Glutamatergic neuron (in vitro differentiated cells): Measurements from ENCODE around the gene CLIP3. TPM values are rescaled to one million over a fixed set of nuclear protein-coding genes. Genes with fewer than 3 reads are reported as not detected.

Experiments
- DNase-seq: peaks from one replicate; pipeline ENCODE4 v3.0.0; 2022
- H3K27ac Mint-ChIP-seq: one replicate; pipeline ENCODE4 v1.8.0; 2020; ENCODE audit warnings: mild to moderate bottlenecking, mixed read lengths, inconsistent platforms; ENCODE audit not compliant: unreplicated experiment
- H3K27me3 Mint-ChIP-seq: one replicate; pipeline ENCODE4 v1.8.0; 2020; ENCODE audit warnings: mild to moderate bottlenecking, moderate library complexity, mixed read lengths, inconsistent platforms; ENCODE audit not compliant: unreplicated experiment
- H3K36me3 Mint-ChIP-seq: one replicate; pipeline ENCODE4 v1.8.0; 2020; ENCODE audit warnings: mild to moderate bottlenecking, mixed read lengths, inconsistent platforms; ENCODE audit not compliant: unreplicated experiment
- H3K4me1 Mint-ChIP-seq: one replicate; pipeline ENCODE4 v1.8.0; 2020; ENCODE audit warnings: mild to moderate bottlenecking, low read depth, mixed read lengths, inconsistent platforms; ENCODE audit not compliant: unreplicated experiment
- H3K4me3 Mint-ChIP-seq: one replicate; pipeline ENCODE4 v1.8.0; 2020; ENCODE audit warnings: mild to moderate bottlenecking, mixed read lengths, inconsistent platforms; ENCODE audit not compliant: unreplicated experiment
- H3K9me3 Mint-ChIP-seq: one replicate; pipeline ENCODE4 v1.8.0; 2020; ENCODE audit warnings: mild to moderate bottlenecking, moderate library complexity, mixed read lengths, inconsistent platforms; ENCODE audit not compliant: unreplicated experiment
- long read RNA-seq: library from polyadenylated mRNA; unstranded; transcript quantifications from one replicate; pipeline ENCODE4 v2.0.0, GENCODE V29; 2020; ENCODE audit not compliant: unreplicated experiment
- total RNA-seq: library from RNA; stranded (reverse); fragmentation: NEBNext Ultra II Directional; extraction: Animal tissue kit (Norgen Biotek cat#: 25700); gene quantifications from one replicate; pipeline ENCODE4 v1.2.1, GENCODE V29; 2021; ENCODE audit not compliant: unreplicated experiment
- TF ChIP-seq, protein P1 (sequence below): fragments of 200-600 bp; sonication (generic); IDR thresholded peaks from one replicate; pipeline ENCODE4 v1.5.0; 2021; ENCODE audit not compliant: partially characterized antibody, unreplicated experiment

CLIP3 gene, protein sequence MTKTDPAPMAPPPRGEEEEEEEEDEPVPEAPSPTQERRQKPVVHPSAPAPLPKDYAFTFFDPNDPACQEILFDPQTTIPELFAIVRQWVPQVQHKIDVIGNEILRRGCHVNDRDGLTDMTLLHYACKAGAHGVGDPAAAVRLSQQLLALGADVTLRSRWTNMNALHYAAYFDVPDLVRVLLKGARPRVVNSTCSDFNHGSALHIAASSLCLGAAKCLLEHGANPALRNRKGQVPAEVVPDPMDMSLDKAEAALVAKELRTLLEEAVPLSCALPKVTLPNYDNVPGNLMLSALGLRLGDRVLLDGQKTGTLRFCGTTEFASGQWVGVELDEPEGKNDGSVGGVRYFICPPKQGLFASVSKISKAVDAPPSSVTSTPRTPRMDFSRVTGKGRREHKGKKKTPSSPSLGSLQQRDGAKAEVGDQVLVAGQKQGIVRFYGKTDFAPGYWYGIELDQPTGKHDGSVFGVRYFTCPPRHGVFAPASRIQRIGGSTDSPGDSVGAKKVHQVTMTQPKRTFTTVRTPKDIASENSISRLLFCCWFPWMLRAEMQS
- 146 TPM for total RNA-seq
- long read RNA-seq, partial matches to known transcripts, result 1 of 42 reads
- long read RNA-seq, other reads (novel, unspliced or antisense), result 39 of 42 reads

DNA sequence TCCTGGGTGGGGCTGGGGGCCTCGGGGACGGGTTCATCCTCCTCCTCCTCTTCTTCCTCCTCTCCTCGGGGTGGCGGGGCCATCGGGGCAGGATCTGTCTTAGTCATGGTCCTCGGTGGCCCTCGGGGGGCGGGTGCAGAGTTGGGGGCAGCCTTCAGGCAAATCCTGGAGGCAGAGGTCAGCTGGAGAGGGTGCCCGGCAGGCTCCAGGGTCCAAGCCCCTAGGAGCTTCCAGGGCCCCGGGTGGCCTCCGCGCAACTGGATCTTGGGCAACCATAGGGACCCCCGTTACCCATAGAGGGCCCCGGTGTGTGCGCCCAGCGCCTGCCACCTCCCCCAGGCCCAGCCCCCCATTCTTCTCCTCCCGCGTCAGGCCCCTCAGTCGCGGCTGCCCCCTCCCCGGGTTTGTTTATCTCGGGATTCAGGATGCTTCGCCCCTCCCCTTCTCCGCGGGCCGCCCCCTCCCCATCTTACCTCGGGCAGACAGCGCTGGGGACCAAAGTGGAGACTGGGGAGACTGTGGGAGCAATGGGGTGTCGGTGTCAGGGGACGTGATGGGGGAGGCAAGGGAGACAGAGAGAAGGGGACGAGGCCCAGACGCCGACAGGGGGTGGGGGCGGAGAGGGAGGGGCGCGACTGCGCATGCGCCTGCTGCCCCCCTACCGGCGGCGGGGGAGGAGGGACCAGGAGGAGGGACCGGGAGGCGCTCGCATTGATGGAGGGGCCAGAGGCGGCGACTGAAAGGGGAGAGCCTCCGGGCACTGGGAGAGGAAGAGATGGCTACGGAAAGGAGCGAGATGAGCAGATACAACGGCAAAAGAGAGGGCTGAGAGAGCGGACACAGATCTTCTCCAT lies at the start of gene CLIP3:
CLIP3 (minus strand) TSS at position 623 of the 854 bp plus-strand sequence; CDS start at position 107, 516 bp downstream.
- peak; percentile 89 for DNase-seq
- H3K27me3 Mint-ChIP-seq, result peaks cover 13% of the 10 kb centered on the region
- peaks cover 5% of the 10 kb centered on the region for H3K9me3 Mint-ChIP-seq
- H3K4me1 Mint-ChIP-seq, result peaks cover 3% of the 10 kb centered on the region
- H3K4me3 Mint-ChIP-seq, result peak within 1 kb of the TSS; percentile 92
- H3K27ac Mint-ChIP-seq, result peak within 1 kb of the TSS; percentile 70
- TF ChIP-seq, protein P1, sequence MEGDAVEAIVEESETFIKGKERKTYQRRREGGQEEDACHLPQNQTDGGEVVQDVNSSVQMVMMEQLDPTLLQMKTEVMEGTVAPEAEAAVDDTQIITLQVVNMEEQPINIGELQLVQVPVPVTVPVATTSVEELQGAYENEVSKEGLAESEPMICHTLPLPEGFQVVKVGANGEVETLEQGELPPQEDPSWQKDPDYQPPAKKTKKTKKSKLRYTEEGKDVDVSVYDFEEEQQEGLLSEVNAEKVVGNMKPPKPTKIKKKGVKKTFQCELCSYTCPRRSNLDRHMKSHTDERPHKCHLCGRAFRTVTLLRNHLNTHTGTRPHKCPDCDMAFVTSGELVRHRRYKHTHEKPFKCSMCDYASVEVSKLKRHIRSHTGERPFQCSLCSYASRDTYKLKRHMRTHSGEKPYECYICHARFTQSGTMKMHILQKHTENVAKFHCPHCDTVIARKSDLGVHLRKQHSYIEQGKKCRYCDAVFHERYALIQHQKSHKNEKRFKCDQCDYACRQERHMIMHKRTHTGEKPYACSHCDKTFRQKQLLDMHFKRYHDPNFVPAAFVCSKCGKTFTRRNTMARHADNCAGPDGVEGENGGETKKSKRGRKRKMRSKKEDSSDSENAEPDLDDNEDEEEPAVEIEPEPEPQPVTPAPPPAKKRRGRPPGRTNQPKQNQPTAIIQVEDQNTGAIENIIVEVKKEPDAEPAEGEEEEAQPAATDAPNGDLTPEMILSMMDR, result peak; percentile 13
- no peaks in the 10 kb centered on the region for H3K36me3 Mint-ChIP-seq

DNA sequence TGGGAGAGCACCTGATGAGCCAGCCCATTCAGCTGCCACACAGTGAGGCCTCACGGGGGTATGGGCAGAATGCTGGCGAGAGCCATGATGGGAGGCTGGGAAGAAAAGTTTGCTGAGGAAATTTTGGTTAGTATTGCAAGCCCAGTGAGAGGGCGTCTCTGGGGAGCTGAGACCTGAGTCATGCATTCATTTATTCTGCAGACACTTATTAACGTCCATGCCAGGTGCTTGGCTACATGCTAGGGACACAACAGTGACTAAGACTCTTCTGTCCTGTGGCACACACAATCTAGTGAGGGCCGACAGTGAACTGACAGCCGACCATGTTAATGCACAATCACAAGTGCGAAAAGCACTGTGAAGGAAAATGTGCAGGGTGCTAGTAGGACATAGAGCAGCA lies 49.2 kb upstream of the CLIP3 start:
- Mint-ChIP-seq H3K27me3 (peaks cover 2% of the 10 kb centered on the region), H3K9me3 (no peaks in the 10 kb centered on the region), H3K36me3 (peaks cover 5% of the 10 kb centered on the region), H3K27ac (no peak overlapping the region), H3K4me1 (peaks cover 3% of the 10 kb centered on the region), H3K4me3 (no peak overlapping the region)
- TF ChIP-seq, protein P1, result no peak
- no peak for DNase-seq

DNA sequence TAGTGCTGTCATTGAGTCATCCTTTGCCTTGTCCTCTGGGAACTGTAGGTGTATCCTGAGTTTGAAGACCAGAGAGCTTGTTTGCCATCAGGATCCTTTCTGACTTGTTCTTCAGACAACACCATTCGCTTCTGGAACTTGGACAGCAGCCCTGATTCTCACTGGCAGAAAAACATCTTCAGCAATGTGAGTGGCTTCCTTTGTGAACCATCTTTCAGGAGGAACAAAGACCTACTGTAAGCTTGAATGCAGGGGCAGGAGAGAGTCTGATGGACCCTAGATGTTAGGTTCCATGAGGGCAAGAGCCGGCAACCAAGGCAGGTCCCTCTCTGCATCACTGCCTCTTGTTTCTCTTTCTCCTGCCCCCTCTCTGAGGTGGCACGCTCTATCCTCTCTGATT lies 48.7 kb upstream of the CLIP3 start:
- H3K4me1 Mint-ChIP-seq, result peaks cover 3% of the 10 kb centered on the region
- DNase-seq, result no peak
- peaks cover 2% of the 10 kb centered on the region for H3K27me3 Mint-ChIP-seq
- TF ChIP-seq, protein P1, result no peak
- H3K27ac Mint-ChIP-seq, result no peak overlapping the region
- no peak overlapping the region for H3K4me3 Mint-ChIP-seq
- no peaks in the 10 kb centered on the region for H3K9me3 Mint-ChIP-seq
- H3K36me3 Mint-ChIP-seq, result peaks cover 5% of the 10 kb centered on the region

DNA sequence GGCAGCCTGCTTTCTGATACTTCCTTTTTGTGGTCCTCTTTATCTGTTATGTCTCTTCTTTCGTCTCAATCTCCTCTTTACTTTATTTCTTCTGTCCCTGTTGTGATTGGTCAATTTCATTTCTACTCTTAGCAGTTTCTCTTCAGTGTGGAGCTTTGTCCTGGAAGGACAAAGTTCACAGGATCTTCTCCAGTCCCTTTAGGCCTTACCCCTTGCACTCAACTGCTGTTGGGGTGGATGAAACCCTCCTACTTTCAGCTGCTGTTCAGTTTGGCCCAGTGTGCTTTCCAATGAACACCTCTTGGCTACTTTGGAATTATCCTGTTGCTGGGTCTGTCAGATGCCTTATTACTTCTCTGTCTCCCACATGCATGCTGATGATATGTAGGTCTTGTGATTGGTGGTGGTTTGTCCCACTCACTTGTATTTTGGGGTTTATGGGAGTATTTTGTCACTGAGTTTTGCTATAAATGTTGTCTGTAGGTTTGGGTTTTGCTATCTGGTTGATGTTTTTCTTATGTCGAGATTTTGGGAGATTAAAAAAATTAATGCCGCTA lies 46.8 kb upstream of the CLIP3 start:
- Mint-ChIP-seq H3K27ac (no peak overlapping the region), H3K9me3 (no peaks in the 10 kb centered on the region), H3K27me3 (no peaks in the 10 kb centered on the region), H3K4me3 (no peak overlapping the region), H3K4me1 (peaks cover 3% of the 10 kb centered on the region), H3K36me3 (peaks cover 5% of the 10 kb centered on the region)
- DNase-seq, result no peak
- TF ChIP-seq, protein P1, result no peak
